HG02610 (cell line): Measurements from ENCODE around the gene ADARB1.
"Not testable (repeated sequence)": the region's sequence is repeated elsewhere in the genome, so short reads cannot be mapped to it uniquely, and the experiment has no call there.

Experiments used
- ATAC-seq: cut with Tn5 transposase; IDR thresholded peaks from one replicate; pipeline ENCODE4 v1.9.1; 2021; ENCODE audit warnings: mild to moderate bottlenecking, moderate library complexity; ENCODE audit not compliant: unreplicated experiment

Gene ADARB1, protein sequence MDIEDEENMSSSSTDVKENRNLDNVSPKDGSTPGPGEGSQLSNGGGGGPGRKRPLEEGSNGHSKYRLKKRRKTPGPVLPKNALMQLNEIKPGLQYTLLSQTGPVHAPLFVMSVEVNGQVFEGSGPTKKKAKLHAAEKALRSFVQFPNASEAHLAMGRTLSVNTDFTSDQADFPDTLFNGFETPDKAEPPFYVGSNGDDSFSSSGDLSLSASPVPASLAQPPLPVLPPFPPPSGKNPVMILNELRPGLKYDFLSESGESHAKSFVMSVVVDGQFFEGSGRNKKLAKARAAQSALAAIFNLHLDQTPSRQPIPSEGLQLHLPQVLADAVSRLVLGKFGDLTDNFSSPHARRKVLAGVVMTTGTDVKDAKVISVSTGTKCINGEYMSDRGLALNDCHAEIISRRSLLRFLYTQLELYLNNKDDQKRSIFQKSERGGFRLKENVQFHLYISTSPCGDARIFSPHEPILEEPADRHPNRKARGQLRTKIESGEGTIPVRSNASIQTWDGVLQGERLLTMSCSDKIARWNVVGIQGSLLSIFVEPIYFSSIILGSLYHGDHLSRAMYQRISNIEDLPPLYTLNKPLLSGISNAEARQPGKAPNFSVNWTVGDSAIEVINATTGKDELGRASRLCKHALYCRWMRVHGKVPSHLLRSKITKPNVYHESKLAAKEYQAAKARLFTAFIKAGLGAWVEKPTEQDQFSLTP

DNA sequence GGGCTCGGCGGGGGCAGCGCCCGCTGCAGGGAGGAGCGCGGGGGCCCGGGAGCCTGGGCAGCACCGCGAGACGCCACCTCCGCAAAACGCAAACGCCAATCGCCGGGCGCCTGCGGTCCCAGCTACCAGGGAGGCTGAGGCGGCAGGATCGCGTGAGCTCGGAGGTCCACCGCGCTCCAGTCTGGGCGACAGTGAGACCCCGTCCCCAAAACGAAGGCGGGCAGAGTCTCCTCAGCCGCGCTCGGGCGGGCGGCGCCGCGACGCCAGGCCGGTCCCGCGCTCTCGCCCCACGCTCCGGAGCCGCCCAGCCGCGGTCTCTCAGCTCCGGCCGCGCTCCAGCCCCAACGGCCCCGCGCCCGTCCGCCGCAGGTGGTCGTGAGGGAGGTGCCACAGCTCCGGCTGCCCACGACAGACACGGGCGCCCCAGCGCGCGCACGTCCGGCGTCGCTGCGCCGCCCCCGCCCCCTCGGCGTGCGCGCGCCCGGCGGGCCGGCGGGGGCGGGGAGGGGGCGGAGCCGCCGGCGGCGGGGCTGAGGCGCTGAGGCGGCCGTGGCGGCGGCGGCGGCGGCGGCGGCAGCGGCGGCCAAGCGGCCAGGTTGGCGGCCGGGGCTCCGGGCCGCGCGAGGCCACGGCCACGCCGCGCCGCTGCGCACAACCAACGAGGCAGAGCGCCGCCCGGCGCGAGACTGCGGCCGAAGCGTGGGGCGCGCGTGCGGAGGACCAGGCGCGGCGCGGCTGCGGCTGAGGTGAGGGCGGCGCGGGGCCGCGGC is at the start of gene ADARB1:
Gene ADARB1, plus strand, starts transcription at position 533 of the 770 bp plus-strand sequence. CDS start 97,077 bp downstream, outside the sequence.
- ATAC-seq: no peak

DNA sequence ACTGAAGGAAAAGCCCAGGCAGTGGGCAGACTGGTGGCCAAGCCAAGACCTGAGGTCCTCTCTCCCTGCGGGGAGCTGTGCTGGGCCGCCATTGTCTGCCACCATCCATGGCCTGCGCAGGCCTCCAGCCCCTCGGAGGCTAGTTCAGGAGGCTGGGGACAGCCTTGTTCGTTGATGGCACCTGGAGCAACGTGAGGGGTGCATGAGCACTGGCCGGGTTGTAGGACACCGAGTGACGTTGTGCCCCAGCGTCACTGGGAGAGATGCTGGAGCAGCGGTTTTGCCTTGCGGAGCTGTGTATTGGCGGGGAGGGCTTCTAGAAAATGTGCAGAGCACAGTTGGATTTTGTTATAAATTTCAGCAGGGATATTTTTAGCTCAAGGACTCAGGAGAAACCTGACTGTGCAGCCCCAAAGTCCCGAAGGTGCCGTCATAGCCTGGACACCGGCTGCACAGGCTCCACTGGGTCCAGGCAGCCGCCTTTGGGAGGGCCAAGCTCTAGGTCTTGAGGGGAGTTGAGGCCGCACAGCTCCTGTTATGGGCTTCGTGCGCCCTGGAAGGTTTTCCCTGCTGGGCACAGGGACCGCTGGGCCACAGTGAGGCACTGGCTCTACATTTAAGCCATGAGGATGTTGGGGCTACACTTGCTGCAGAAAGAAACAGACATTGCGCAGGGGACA is 48.2 kb upstream of the ADARB1 start:
- ATAC-seq: no peak

- no peak for ATAC-seq
Observed at GRCh38 chr21:45026826-45027225, 47.6 kb upstream of the ADARB1 start.

GRCh38 chr21:45027241-45028196 is 46.9 kb upstream of the ADARB1 start:
- no peak for ATAC-seq

- not testable (repeated sequence) for ATAC-seq
Observed at GRCh38 chr21:45028645-45029044, 45.7 kb upstream of the ADARB1 start.

GRCh38 chr21:45029298-45029947 is 45.0 kb upstream of the ADARB1 start:
- ATAC-seq: no peak

- no peak for ATAC-seq
Observed at GRCh38 chr21:45029948-45030681, 44.3 kb upstream of the ADARB1 start.

GRCh38 chr21:45030682-45031570 is 43.5 kb upstream of the ADARB1 start:
- ATAC-seq: no peak

DNA sequence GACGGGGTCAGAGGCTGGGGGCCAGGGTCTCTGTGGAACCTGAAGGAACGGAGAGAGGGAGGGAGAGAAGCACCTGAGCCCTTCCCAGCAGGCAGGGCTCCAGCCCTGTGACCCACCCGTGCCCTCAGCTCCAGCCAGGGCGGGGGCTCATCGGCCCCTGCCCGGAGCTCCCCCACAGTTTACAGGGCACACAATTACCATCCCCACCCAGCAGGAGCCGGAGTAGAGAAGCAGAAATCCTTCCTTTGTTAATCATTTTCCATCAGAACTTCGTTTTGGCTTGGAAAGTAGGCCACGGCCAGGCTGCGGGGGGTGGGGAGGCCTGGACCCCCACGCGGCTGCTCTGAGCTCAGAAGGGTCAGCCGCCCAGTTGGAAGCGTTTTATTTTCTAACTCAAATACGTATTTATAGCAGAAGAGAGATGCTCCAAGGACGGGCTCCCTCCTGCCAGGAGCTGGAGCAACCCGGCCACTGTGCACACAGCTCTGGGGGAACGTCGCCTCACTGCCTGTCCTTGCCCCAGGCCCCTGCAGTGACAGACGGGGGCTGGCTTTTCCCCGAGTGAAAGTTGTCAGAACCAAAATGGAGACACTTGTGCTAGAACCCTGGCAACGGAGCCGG is 42.7 kb upstream of the ADARB1 start:
- no peak for ATAC-seq

GRCh38 chr21:45032332-45032731 is 42.0 kb upstream of the ADARB1 start:
- ATAC-seq: no peak

DNA sequence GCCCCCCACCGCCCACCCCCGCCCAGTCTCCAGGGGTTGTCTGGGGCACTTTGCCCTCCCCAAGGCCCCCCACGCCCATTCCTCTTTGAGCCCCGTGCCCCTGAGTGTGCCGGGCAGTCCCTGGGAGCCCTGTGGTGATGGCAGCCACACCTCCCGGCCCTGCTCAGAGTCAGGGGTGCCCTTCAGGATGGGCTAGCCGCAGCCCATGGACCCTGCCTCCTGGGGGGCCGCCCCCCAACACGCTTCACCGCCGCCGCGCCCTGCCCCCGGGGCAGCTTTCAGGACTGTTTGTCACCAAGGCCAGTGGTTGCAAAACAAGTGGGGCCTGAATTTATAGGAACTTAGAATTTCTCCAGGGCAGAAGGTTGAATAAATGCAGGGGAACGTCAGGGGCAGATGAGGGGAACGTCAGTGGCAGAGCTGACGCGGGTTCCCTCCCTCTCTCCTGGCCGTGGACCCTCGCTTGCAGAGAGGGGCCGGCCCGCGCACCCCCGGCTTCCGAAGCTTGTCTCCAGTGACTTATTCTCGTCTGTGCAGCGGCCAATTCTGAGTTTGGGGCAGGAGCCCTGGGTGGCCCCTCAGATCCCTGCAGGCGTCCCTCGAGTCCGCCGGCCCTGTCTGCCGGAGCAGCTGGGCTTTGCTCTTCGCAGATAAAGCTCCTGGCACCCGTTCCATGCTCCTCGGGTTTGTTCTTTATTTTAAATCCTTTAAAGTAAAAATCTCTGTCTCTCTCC is 41.2 kb upstream of the ADARB1 start:
- ATAC-seq: no peak

DNA sequence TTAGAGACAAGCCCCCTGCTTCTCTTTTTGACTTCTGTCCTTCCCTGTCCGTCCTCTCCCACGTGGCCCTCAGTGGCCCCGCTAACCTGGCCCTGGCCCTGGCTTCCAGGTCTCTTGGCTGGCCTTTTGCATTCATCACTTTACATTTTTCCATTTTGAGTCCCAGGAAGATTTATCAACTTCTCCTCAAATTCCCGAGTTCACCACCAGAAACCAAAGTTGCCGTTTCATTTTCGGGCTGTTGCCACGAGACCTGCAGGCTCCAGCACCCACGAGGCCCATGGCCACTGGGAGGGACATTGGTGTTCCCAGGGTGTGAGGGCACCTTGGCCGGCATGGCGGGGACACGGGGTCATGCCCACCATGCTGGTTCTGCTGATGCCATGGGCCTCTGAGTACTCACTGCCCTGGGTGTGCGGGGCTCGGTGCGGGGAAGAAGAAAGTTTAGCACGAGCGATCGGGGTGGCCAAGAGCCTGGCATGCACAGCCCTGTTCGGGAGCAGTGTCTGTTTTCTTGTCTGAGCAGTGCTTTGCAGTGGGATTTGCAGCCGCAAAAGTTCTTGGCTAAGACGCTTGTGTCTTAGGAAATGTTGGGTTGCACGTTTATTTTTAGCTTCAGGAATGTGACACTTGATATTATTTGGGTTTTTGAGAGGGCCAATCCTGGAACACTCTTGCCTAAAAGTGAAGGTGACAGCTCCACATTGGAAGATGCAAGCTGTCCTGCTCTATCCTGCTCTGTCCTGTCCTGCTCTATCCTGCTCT is 40.4 kb upstream of the ADARB1 start:
- ATAC-seq: no peak

GRCh38 chr21:45034556-45035476 is 39.6 kb upstream of the ADARB1 start:
- ATAC-seq: no peak

- no peak for ATAC-seq
Observed at GRCh38 chr21:45035477-45035848, 38.9 kb upstream of the ADARB1 start.

DNA sequence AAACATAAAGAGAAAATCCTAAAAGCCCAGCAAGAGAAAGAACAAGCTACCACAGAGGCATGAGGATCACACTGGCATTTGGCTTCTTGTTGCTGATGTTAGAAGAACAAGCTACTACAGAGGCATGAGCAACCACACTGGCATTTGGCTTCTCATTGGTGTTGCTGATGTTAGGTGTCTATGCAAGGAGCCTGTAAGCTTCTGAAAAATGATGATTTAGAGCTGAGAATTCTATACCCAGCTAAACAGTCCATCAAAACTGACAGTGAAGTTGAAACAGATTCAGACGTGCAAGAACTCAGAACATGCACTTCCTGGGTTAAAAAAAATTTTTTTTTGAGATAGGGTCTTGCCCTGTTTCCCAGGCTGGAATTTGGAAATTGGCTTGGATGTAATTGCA is 37.8 kb upstream of the ADARB1 start:
- ATAC-seq: no peak
